GM12874 (cell line): ENCODE results near the gene CGB5.

Source experiments
- TF ChIP-seq, protein P1 (sequence below): IDR thresholded peaks from 2 replicates; pipeline ENCODE4 v1.5.1; 2011; ENCODE audit warnings: low read depth, mild to moderate bottlenecking, control low read depth, low read length, moderate library complexity; ENCODE audit not compliant: insufficient read depth

Gene CGB5

GRCh38 chr19:49009828-49010227 lies 33.8 kb upstream of the CGB5 start:
- TF ChIP-seq, protein P1, sequence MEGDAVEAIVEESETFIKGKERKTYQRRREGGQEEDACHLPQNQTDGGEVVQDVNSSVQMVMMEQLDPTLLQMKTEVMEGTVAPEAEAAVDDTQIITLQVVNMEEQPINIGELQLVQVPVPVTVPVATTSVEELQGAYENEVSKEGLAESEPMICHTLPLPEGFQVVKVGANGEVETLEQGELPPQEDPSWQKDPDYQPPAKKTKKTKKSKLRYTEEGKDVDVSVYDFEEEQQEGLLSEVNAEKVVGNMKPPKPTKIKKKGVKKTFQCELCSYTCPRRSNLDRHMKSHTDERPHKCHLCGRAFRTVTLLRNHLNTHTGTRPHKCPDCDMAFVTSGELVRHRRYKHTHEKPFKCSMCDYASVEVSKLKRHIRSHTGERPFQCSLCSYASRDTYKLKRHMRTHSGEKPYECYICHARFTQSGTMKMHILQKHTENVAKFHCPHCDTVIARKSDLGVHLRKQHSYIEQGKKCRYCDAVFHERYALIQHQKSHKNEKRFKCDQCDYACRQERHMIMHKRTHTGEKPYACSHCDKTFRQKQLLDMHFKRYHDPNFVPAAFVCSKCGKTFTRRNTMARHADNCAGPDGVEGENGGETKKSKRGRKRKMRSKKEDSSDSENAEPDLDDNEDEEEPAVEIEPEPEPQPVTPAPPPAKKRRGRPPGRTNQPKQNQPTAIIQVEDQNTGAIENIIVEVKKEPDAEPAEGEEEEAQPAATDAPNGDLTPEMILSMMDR: no peak

DNA sequence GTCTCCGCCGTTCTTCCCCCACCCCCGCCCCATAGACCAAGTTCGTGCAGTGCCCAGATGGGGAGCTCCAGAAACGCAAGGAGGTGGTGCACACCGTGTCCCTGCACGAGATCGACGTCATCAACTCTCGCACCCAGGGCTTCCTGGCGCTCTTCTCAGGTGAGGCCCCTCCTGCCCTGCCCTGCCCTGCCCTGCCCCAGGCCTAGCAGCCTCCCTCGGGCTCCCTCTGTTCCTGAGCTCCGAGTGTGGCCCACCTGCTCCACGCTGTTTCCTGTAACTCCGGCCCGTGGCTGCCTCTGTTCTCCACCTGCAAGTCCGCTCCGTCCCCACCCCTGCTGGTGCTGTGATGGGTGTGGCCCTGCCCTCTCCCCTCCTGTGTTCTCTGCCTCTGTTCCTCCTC lies 33.2 kb upstream of the CGB5 start:
- TF ChIP-seq, protein P1: no peak

- TF ChIP-seq, protein P1: no peak
These were observed 32.5 kb upstream of the CGB5 start for GRCh38 chr19:49011194-49011593.

- TF ChIP-seq, protein P1: no peak
These were observed 29.4 kb upstream of the CGB5 start for GRCh38 chr19:49014123-49014869.

DNA sequence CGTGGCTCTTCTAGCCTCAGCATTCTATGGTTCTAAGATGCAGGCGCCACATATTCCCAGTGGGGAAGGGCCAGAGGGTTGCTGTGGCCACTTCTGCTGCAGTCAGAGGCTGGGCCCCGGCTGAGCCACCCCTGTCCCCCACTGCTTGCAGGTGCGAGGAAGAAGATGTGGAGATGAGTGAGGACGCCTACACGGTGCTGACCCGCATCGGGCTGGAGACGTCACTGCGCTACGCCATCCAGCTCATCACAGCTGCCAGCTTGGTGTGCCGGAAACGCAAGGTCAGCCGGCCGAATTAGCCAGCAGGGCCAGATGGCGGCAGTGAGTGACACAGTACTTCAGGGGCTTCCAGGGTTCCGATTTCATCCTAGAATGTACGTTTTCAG lies 28.8 kb upstream of the CGB5 start:
- TF ChIP-seq, protein P1: no peak

DNA sequence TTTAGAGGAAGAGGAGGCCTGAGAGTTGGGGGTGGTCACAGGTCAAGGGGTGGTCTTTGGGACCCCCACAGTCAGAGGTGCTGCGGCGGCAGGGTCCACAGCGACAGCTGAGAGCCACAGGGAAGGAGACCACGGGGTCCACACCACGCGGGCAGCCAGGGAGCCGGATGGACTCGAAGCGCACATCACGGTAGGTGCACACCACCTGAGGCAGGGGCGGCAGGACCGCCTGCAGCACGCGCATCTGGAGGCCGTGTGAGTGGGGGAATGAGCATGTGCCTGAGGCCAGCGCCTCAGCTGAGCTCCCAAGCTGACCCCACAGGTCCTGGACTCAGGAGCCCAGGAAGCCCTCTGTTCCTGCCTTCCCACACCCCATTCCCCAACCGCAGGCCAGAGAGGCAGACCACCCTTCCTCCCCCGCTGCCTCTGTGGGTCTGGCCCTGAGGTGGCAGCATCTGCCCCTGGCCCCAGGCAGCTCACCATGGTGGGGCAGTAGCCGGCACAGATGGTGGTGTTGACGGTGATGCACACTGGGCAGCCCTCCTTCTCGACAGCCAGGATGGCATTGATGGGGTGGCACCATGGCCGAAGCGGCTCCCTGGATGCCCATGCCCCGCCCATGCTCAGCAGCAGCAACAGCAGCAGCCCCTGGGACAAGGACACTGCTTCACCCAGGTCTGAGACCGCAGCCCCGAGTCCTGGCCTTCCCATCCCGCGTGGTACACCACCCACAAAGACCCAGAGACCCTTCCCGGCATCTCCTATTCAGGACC lies 27.4 kb upstream of the CGB5 start:
- TF ChIP-seq, protein P1: no peak

GRCh38 chr19:49017041-49017665 lies 26.5 kb upstream of the CGB5 start, which contains the start of gene LHB:
Gene LHB (minus strand): TSS chr19:49017091. CDS start chr19:49017081, 10 bp downstream.
- TF ChIP-seq, protein P1: no peak
